ENCODE measurements around the gene SEC11C. TPM values are rescaled to one million over a fixed set of nuclear protein-coding genes. Genes with fewer than 3 reads are reported as not detected.
"Not testable (repeated sequence)": the region's sequence is repeated elsewhere in the genome, so short reads cannot be mapped to it uniquely, and the experiment has no call there.

Gene SEC11C
- 15.8 and 17.2 TPM in 2 replicates for total RNA-seq

DNA sequence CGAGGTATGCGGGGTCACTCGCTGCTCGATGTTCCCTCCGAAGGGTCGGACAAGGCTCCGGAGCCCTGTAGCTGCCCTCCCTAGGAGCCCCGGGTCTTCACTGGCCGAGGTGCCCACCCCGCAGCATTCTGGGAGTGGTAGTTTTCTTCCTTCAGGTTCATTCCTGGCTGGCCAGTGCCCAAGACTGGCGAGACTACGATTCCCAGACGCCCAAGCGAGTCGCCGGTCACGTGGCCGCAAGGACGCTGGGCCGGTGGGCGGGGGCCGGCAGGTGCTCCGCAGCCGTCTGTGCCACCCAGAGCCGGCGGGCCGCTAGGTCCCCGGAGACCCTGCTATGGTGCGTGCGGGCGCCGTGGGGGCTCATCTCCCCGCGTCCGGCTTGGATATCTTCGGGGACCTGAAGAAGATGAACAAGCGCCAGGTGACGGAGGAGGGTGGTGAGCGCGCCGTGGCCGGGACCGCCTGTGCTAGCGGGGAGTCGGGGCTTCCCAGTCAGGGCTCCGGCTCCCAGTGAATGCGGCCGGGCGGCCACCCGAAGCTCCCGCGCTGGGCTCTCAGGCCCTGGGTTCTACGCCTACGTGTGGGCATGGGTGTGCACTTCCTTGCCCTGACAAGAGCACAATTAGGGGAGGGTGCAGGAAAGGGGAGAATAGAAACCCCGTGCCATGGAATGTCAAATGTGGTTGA lies at the start of gene SEC11C:
SEC11C (plus strand) TSS at position 270 of the 687 bp plus-strand sequence; CDS start at position 335, 65 bp downstream.
- peak; percentile 93 to 97 for DNase-seq (ENCODE audit: low read depth in 2 of 2)

DNA sequence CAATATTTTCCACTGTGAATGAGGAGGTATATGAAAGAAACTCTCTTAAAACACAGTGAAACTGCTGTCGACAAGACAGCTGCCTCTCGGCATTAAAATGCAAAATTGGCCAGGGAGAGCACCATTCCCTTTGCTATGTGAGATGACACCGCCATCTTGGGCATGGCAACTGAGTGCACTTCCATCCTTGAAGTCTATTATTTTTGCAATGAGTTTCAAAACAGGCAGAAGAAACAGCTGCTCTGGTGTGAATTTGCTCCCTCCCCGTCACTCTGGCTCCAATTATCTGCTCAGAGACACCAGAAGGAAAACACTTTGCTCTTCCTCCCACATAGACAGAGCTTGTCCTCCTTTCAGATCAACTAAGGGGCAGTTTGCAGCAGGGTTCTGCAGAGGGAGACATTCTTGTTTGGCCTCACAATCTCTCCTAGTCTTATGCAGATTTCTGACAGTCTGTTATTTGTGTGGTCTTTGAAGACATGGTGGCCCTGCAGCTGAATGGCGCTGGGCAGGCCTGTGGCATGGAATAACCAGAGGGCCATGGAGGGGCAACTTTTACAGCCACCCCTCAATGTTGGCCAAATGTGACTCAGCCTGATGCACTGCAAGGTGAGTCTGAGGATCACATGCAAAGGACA lies 48.6 kb upstream of the SEC11C start:
- DNase-seq (ENCODE audit: low read depth in 2 of 2): no peak

GRCh38 chr18:59093668-59094067 lies 46.0 kb upstream of the SEC11C start:
- DNase-seq (ENCODE audit: low read depth in 2 of 2): no peak

DNA sequence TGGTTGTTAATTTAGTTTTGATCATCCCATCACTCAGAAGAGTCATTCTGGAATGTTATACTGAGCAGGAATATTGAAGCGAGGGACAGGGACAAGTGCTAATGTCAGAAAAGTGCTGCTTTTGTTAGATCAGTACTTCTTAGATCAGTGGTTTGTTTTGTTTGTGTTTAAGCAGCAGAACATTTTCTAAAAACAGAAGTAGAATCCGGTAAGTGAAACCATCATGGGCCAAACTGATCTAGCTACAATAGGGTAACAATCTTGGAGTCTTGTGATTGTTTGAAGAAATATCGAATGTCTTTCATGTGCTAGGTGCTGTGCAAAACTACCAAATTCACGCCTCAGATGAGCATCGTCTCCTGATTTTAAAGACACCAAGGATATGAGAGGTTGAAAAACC lies 45.1 kb upstream of the SEC11C start:
- DNase-seq (ENCODE audit: low read depth in 2 of 2): no peak

DNA sequence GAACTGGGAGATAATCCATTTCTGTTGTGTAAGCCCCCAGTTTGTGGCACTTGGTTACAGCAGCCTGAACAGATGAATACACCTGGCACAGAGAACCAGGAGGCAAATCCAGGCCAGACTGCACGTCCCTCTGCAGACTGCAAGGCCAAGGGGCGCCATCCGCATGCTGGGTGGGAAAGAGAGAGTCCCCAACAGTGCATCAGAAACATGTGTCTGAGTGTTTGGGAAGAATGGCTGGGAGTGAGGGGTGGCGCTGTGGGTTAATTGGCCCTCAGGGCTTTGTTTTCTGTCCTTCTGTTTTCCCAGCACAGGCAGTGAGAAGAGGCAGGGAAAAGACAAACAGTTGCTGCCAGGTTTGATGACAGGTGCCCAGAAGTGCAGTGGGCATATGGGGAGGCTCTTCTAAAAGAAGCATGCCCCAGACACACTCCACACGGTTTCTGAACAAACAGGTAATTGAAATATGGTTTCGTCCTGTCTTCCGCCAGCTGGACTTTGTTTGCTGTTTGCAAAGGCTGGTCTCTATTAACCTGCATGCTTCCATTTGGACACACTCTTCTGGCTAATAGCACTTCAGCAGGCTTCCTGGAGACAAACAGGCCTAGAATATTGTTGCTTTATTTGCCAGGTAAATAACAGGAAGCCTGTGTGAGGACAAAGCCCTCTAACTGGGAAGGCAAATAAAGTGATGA lies 43.4 kb upstream of the SEC11C start:
- no peak for DNase-seq (ENCODE audit: low read depth in 2 of 2)

- no peak for DNase-seq (ENCODE audit: low read depth in 2 of 2)
Measured at GRCh38 chr18:59101830-59102414, 37.8 kb upstream of the SEC11C start.

GRCh38 chr18:59109375-59109774 lies 30.3 kb upstream of the SEC11C start:
- no peak for DNase-seq (ENCODE audit: low read depth in 2 of 2)

- no peak for DNase-seq (ENCODE audit: low read depth in 2 of 2)
Measured at GRCh38 chr18:59114160-59114559, 25.5 kb upstream of the SEC11C start.

GRCh38 chr18:59123588-59124369 lies 15.9 kb upstream of the SEC11C start:
- no peak for DNase-seq (ENCODE audit: low read depth in 2 of 2)

- DNase-seq (ENCODE audit: low read depth in 2 of 2): no peak
Measured at GRCh38 chr18:59124370-59124704, 15.3 kb upstream of the SEC11C start.

- no peak for DNase-seq (ENCODE audit: low read depth in 2 of 2)
Measured at GRCh38 chr18:59127047-59127446, 12.6 kb upstream of the SEC11C start.

- no peak for DNase-seq (ENCODE audit: low read depth in 2 of 2)
Measured at GRCh38 chr18:59129951-59130703, 9.6 kb upstream of the SEC11C start.

GRCh38 chr18:59132810-59133465 lies 6.7 kb upstream of the SEC11C start:
- DNase-seq (ENCODE audit: low read depth in 2 of 2): no peak

GRCh38 chr18:59139291-59139614 lies 431 bp upstream of the SEC11C start:
- DNase-seq (ENCODE audit: low read depth in 2 of 2): peak; percentile 76 to 91

DNA sequence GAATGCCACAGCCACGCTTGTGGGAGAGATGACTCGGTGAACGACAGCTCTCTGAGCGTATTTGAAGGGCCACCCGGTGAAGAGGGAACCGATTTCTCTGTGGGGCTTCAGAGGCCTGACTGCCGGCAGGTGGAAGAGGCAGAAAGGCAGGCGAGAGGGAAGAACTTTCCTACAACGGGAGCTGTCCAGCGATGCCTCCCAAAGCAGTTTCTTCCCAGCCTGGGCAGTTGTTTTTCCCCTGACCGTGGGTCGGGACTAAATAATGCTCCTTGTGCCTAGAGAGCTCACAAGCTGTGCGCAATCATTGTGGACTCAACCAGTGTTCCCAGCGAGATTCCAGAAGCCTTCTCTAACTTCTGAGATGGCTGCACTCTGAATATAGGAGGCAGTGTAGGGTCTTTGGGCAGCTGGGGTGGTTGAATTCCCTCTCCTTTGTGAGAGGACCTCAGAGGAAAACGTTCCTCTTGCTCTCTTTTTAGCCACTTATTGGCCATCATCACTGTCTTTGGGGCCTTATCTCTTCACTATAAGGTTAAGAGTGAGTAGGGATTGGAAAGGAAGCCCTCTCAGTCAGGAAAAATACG lies 710 bp downstream of the SEC11C start:
- peak in 1 of 2 donors; percentile 67 for DNase-seq (ENCODE audit: low read depth in 2 of 2)

GRCh38 chr18:59141294-59142068 lies 1.8 kb downstream of the SEC11C start:
- no peak for DNase-seq (ENCODE audit: low read depth in 2 of 2)

GRCh38 chr18:59142274-59142673 lies 2.6 kb downstream of the SEC11C start:
- no peak for DNase-seq (ENCODE audit: low read depth in 2 of 2)

DNA sequence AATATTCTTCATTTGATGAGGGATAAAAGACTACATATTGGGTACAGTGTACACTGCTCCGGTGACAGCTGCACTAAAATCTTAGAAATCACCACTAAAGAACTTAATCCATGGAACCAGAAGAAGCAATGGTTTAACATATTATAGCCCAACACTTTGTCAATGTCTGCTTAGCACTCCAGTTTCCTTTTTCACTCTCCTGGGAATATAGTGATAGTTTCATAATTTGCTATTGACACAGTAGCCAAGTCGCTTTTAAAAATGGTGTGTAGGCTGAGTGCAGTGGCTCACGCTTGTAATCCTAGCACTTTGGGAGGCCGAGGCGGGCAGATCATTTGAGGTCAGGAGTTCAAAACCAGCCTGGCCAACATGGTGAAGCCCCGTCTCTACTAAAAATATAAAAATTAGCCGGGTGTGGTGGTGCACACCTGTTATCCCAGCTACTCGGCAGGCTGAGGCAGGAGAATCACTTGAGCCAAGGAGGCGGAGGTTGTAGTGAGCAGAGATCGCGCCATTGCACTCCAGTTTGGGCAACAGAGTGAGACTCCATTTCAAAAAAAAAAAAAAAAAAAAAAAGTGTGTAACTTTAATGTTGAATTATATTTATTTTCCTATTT lies 3.2 kb downstream of the SEC11C start:
- not testable (repeated sequence) for DNase-seq (ENCODE audit: low read depth in 2 of 2)

GRCh38 chr18:59143441-59143840 lies 3.8 kb downstream of the SEC11C start:
- DNase-seq (ENCODE audit: low read depth in 2 of 2): no peak

Measured in dermis microvascular lymphatic vessel endothelial cell (primary cell).